ENCODE data around the gene KNG1.

GRCh38 chr3:186760141-186760833 is 43.1 kb downstream of the KNG1 start:
- no peak for TF ChIP-seq EP300 (IDR thresholded peaks at IDR 0.05)
- TF ChIP-seq, protein P1, sequence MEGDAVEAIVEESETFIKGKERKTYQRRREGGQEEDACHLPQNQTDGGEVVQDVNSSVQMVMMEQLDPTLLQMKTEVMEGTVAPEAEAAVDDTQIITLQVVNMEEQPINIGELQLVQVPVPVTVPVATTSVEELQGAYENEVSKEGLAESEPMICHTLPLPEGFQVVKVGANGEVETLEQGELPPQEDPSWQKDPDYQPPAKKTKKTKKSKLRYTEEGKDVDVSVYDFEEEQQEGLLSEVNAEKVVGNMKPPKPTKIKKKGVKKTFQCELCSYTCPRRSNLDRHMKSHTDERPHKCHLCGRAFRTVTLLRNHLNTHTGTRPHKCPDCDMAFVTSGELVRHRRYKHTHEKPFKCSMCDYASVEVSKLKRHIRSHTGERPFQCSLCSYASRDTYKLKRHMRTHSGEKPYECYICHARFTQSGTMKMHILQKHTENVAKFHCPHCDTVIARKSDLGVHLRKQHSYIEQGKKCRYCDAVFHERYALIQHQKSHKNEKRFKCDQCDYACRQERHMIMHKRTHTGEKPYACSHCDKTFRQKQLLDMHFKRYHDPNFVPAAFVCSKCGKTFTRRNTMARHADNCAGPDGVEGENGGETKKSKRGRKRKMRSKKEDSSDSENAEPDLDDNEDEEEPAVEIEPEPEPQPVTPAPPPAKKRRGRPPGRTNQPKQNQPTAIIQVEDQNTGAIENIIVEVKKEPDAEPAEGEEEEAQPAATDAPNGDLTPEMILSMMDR (IDR thresholded peaks at IDR 0.05): no peak
